Ishikawa (cell line): ENCODE results near the gene TELO2.

ENCODE experiments used
- CEBPB ChIP-seq: IDR thresholded peaks from 2 replicates; pipeline ENCODE4 v1.6.1; 2012
- CREB1 ChIP-seq: IDR thresholded peaks from 2 replicates; pipeline ENCODE4 v1.6.1; 2012; ENCODE audit warnings: low read depth
- EGR1 ChIP-seq: IDR thresholded peaks from 2 replicates; pipeline ENCODE4 v1.6.1; 2012
- EP300 ChIP-seq: IDR thresholded peaks from 2 replicates; pipeline ENCODE4 v1.6.1; 2012; ENCODE audit warnings: borderline replicate concordance
- FOXM1 ChIP-seq: IDR thresholded peaks from 2 replicates; pipeline ENCODE4 v1.6.1; 2012; ENCODE audit warnings: low read depth, borderline replicate concordance
- MAX ChIP-seq: IDR thresholded peaks from 2 replicates; pipeline ENCODE4 v1.6.1; 2012
- NFIC ChIP-seq: IDR thresholded peaks from 2 replicates; pipeline ENCODE4 v1.6.1; 2012
- RAD21 ChIP-seq: IDR thresholded peaks from 2 replicates; pipeline ENCODE4 v1.6.1; 2012; ENCODE audit warnings: low read depth
- REST ChIP-seq: IDR thresholded peaks from 2 replicates; pipeline ENCODE4 v1.6.1; 2012; ENCODE audit warnings: low read depth, mild to moderate bottlenecking
- TAF1 ChIP-seq: IDR thresholded peaks from 2 replicates; pipeline ENCODE4 v1.6.1; 2012; ENCODE audit warnings: low read depth, mild to moderate bottlenecking
- TCF12 ChIP-seq: IDR thresholded peaks from 2 replicates; pipeline ENCODE4 v1.6.1; 2012; ENCODE audit warnings: low read depth
- TEAD4 ChIP-seq: IDR thresholded peaks from 2 replicates; pipeline ENCODE4 v1.6.1; 2012
- USF1 ChIP-seq: IDR thresholded peaks from 2 replicates; pipeline ENCODE4 v1.6.1; 2012
- YY1 ChIP-seq: IDR thresholded peaks from 2 replicates; pipeline ENCODE4 v1.6.1; 2012; ENCODE audit warnings: low read depth
- ZBTB7A ChIP-seq: IDR thresholded peaks from 2 replicates; pipeline ENCODE4 v1.6.1; 2012; ENCODE audit warnings: low read depth

The TELO2 gene

GRCh38 chr16:1452530-1452929 is 40.6 kb upstream of the TELO2 start:
- TF ChIP-seq EP300 (no peak), ZBTB7A (no peak), RAD21 (no peak), YY1 (no peak), TEAD4 (no peak)

- no peak for TF ChIP-seq EP300
- TF ChIP-seq MAX: no peak
- TF ChIP-seq TEAD4: no peak
Measured at GRCh38 chr16:1453316-1453715, 39.8 kb upstream of the TELO2 start.

GRCh38 chr16:1454561-1454960 is 38.6 kb upstream of the TELO2 start:
- no peak for TF ChIP-seq FOXM1
- no peak for TF ChIP-seq RAD21
- TF ChIP-seq TAF1: no peak
- TF ChIP-seq TEAD4: no peak
- no peak for TF ChIP-seq ZBTB7A
- no peak for TF ChIP-seq CEBPB

- TF ChIP-seq REST (no peak), CREB1 (no peak), EP300 (no peak), MAX (no peak), TEAD4 (no peak), TAF1 (no peak), EGR1 (no peak)
Measured at GRCh38 chr16:1455190-1456171, 37.7 kb upstream of the TELO2 start.

GRCh38 chr16:1456951-1457350 is 36.2 kb upstream of the TELO2 start:
- TF ChIP-seq CEBPB (no peak), TAF1 (no peak), NFIC (no peak)

- TF ChIP-seq ZBTB7A (no peak), CEBPB (no peak), YY1 (no peak), TEAD4 (no peak), TCF12 (no peak), MAX (no peak), EGR1 (no peak), EP300 (no peak), RAD21 (no peak), NFIC (no peak), CREB1 (no peak), USF1 (no peak), REST (no peak), FOXM1 (no peak), TAF1 (no peak)
Measured at GRCh38 chr16:1457489-1458245, 35.5 kb upstream of the TELO2 start.
